OCI-LY3 (cell line): ENCODE results near the gene MYL6B.

Experiments
- CTCF ChIP-seq: fragments of 200-600, 300-600 bp; sonication (generic); IDR thresholded peaks from 2 replicates; pipeline ENCODE4 v1.5.1; 2014; ENCODE audit warnings: antibody characterized with exemption, low read length, low read depth
- EZH2phosphoT487 ChIP-seq: fragments of 200-600 bp; shearing (Covaris generic); IDR thresholded peaks from 2 replicates; pipeline ENCODE4 v1.6.1; 2018; ENCODE audit warnings: antibody characterized with exemption, mixed run types, low read depth

- no peak for TF ChIP-seq CTCF
- no peak for TF ChIP-seq EZH2phosphoT487
Observed at GRCh38 chr12:56121204-56121870, 31.1 kb upstream of the MYL6B start.
